GM21737 (cell line): ENCODE results near the gene OR2AT4.

Experiments
- ATAC-seq: cut with Tn5 transposase; IDR thresholded peaks from one replicate; pipeline ENCODE4 v1.9.1; 2021; ENCODE audit warnings: mild to moderate bottlenecking, moderate library complexity; ENCODE audit not compliant: unreplicated experiment

The OR2AT4 gene

DNA sequence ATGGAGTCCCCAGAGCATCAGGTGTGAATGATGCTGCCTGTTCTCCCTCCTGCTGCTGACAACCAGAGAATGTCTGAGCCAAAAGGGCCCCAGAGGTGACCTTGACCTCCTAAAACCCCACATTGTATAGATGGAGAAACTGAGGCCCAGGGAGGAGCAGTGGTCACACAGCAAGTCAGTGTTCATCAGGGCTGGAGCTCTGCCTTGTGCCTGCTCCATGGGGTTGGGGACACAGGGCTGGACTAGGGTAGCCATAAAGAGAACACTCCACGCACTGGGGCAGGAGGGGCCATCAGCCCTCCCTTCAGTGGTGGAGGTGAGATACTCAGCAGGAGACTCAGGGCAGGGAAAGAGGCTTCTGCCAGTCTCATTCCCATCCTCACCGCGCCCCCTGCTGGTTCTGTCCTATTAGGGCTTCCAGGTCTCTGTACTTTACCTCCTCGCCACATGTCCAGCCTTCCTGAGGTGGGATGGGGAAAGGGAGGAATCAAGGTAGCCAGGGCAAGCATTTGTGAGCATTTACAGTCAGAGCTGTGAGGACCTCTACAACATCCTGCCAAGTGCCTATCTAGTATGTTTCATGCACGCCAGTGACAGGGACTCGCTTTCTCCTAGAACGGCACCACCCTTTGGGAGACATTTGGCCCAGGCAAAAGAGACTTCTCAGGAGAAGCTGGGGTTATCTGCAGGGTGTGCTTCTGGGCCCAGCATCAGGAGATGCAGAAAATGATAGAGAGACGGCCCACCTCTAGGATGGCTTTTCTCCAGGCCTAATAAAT is 64.7 kb downstream of the OR2AT4 start:
- ATAC-seq: no peak
